ENCODE data around the gene KLHDC8A.

Gene KLHDC8A

GRCh38 chr1:205296154-205296553 lies 60.6 kb downstream of the KLHDC8A start:
- DNase-seq (ENCODE audit: low read depth in 2 of 2) = no peak

GRCh38 chr1:205294934-205295333 lies 61.8 kb downstream of the KLHDC8A start:
- DNase-seq (ENCODE audit: low read depth in 2 of 2) = no peak

- DNase-seq (ENCODE audit: low read depth in 2 of 2) = no peak
Measured at GRCh38 chr1:205294175-205294917, 62.4 kb downstream of the KLHDC8A start.

GRCh38 chr1:205293350-205294074 lies 63.2 kb downstream of the KLHDC8A start:
- DNase-seq (ENCODE audit: low read depth in 2 of 2) = no peak

- DNase-seq (ENCODE audit: low read depth in 2 of 2) = no peak
Measured at GRCh38 chr1:205291596-205291995, 65.1 kb downstream of the KLHDC8A start.

- peak; percentile 30 to 50 for DNase-seq (ENCODE audit: low read depth in 2 of 2)
Measured at GRCh38 chr1:205287767-205288559, 68.8 kb downstream of the KLHDC8A start.

- no peak for DNase-seq (ENCODE audit: low read depth in 2 of 2)
Measured at GRCh38 chr1:205287076-205287475, 69.6 kb downstream of the KLHDC8A start.

GRCh38 chr1:205286335-205286950 lies 70.3 kb downstream of the KLHDC8A start:
- no peak for DNase-seq (ENCODE audit: low read depth in 2 of 2)
